ENCODE data around the gene ARHGEF10L. TPM values are rescaled to one million over a fixed set of nuclear protein-coding genes. Genes with fewer than 3 reads are reported as not detected.
A peak's percentile ranks its signal among the peaks of the same experiment; 100 is the strongest.

The ARHGEF10L gene
- total and polyA plus RNA-seq, 3 experiments from 2014 or later: 0.24 to 0.26 TPM; not detected in 1

GRCh38 chr1:17729248-17729647, 189.8 kb downstream of the ARHGEF10L start:
- Histone ChIP-seq H3K4me1 (ENCODE audit: insufficient read depth, low read length) (no peaks in the 10 kb centered on the region), H3K27ac (ENCODE audit: low read depth, low read length) (no peak overlapping the region), H3K4me3 (ENCODE audit: low read length) (no peak overlapping the region), H3K9me3 (ENCODE audit: low read length) (no peaks in the 10 kb centered on the region), H3K27me3 (ENCODE audit: insufficient read depth, low read length, poor library complexity, severe bottlenecking) (no peaks in the 10 kb centered on the region), H3K36me3 (ENCODE audit: insufficient read depth, low read length) (no peaks in the 10 kb centered on the region)
- ChIA-PET POLR2A (no interaction called here), CTCF (no interaction called here)
- no peaks in the 10 kb centered on the region for H3K36me3 Mint-ChIP-seq
- no peaks in the 10 kb centered on the region for H3K9me3 Mint-ChIP-seq
- no peaks in the 10 kb centered on the region for H3K4me1 Mint-ChIP-seq
- H3K4me3 Mint-ChIP-seq: no peak overlapping the region
- peaks cover 0 to 11% of the 10 kb centered on the region in 2 donors for H3K27me3 Mint-ChIP-seq
- H3K27ac Mint-ChIP-seq: peak overlapping the region in 1 of 8 donors; percentile 83
- no peak for DNase-seq

DNA sequence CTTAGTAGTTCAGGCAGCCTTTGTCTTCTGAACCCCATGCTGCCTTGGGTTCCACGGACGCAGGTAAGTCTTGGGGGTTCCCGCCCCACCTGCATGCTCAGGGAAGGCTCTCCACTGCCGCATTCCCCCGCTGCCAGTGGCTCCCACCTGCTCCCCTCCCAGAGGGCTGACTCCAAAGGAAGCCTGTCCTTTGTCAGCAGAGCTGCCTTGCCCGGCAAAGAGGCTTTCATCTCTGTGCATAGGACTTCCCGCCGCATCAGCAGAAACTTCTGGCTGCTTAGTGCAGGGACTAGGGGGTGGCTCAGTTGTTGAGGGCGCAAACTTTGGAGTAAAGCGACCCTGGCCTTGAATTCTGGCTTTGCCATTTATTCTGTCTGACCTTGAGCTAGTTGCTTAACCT, 190.4 kb downstream of the ARHGEF10L start:
- no peak overlapping the region for H3K4me3 ChIP-seq (ENCODE audit: low read length)
- Mint-ChIP-seq H3K36me3 (no peaks in the 10 kb centered on the region), H3K9me3 (no peaks in the 10 kb centered on the region), H3K4me3 (no peak overlapping the region), H3K4me1 (no peaks in the 10 kb centered on the region), H3K27ac (no peak overlapping the region), H3K27me3 (peaks cover 0 to 11% of the 10 kb centered on the region in 2 donors)
- CTCF ChIA-PET: no interaction called here
- H3K27me3 ChIP-seq (ENCODE audit: insufficient read depth, low read length, poor library complexity, severe bottlenecking): no peaks in the 10 kb centered on the region
- DNase-seq: no peak
- POLR2A ChIA-PET: no interaction called here
- no peaks in the 10 kb centered on the region for H3K36me3 ChIP-seq (ENCODE audit: insufficient read depth, low read length)
- H3K27ac ChIP-seq (ENCODE audit: low read depth, low read length): no peak overlapping the region
- no peaks in the 10 kb centered on the region for H3K9me3 ChIP-seq (ENCODE audit: low read length)
- no peaks in the 10 kb centered on the region for H3K4me1 ChIP-seq (ENCODE audit: insufficient read depth, low read length)

- Mint-ChIP-seq H3K4me3 (no peak overlapping the region), H3K27ac (no peak overlapping the region), H3K36me3 (no peaks in the 10 kb centered on the region), H3K9me3 (peaks cover 0 to 3% (median 0%) of the 10 kb centered on the region in 5 donors), H3K4me1 (no peaks in the 10 kb centered on the region), H3K27me3 (peaks cover 1 to 8% of the 10 kb centered on the region in 2 donors)
- no peak for DNase-seq
- no peaks in the 10 kb centered on the region for H3K36me3 ChIP-seq (ENCODE audit: insufficient read depth, low read length)
- ChIA-PET CTCF (no interaction called here), POLR2A (no interaction called here)
- no peaks in the 10 kb centered on the region for H3K27me3 ChIP-seq (ENCODE audit: insufficient read depth, low read length, poor library complexity, severe bottlenecking)
- no peaks in the 10 kb centered on the region for H3K4me1 ChIP-seq (ENCODE audit: insufficient read depth, low read length)
- H3K4me3 ChIP-seq (ENCODE audit: low read length): no peak overlapping the region
- no peak overlapping the region for H3K27ac ChIP-seq (ENCODE audit: low read depth, low read length)
- no peaks in the 10 kb centered on the region for H3K9me3 ChIP-seq (ENCODE audit: low read length)
Measured at GRCh38 chr1:17731460-17731859, 192.0 kb downstream of the ARHGEF10L start.

- Histone ChIP-seq H3K27me3 (ENCODE audit: insufficient read depth, low read length, poor library complexity, severe bottlenecking) (no peaks in the 10 kb centered on the region), H3K27ac (ENCODE audit: low read depth, low read length) (no peak overlapping the region), H3K4me3 (ENCODE audit: low read length) (no peak overlapping the region), H3K36me3 (ENCODE audit: insufficient read depth, low read length) (no peaks in the 10 kb centered on the region), H3K9me3 (ENCODE audit: low read length) (no peaks in the 10 kb centered on the region), H3K4me1 (ENCODE audit: insufficient read depth, low read length) (no peaks in the 10 kb centered on the region)
- ChIA-PET CTCF (no interaction called here), POLR2A (no interaction called here)
- Mint-ChIP-seq H3K36me3 (no peaks in the 10 kb centered on the region), H3K27me3 (peaks cover 1 to 9% of the 10 kb centered on the region in 2 donors), H3K4me3 (no peak overlapping the region), H3K4me1 (no peaks in the 10 kb centered on the region), H3K9me3 (peaks cover 0 to 3% (median 0%) of the 10 kb centered on the region in 5 donors), H3K27ac (no peak overlapping the region)
- no peak for DNase-seq
Measured at GRCh38 chr1:17732475-17732874, 193.0 kb downstream of the ARHGEF10L start.

- Histone ChIP-seq H3K9me3 (ENCODE audit: low read length) (no peaks in the 10 kb centered on the region), H3K4me3 (ENCODE audit: low read length) (no peak overlapping the region), H3K4me1 (ENCODE audit: insufficient read depth, low read length) (no peaks in the 10 kb centered on the region), H3K27me3 (ENCODE audit: insufficient read depth, low read length, poor library complexity, severe bottlenecking) (no peaks in the 10 kb centered on the region), H3K27ac (ENCODE audit: low read depth, low read length) (no peak overlapping the region), H3K36me3 (ENCODE audit: insufficient read depth, low read length) (no peaks in the 10 kb centered on the region)
- Mint-ChIP-seq H3K4me3 (no peak overlapping the region), H3K27me3 (peaks cover 2 to 13% of the 10 kb centered on the region in 2 donors), H3K4me1 (no peaks in the 10 kb centered on the region), H3K36me3 (no peaks in the 10 kb centered on the region), H3K27ac (no peak overlapping the region), H3K9me3 (peaks cover 0 to 3% (median 0%) of the 10 kb centered on the region in 5 donors)
- ChIA-PET CTCF (no interaction called here), POLR2A (no interaction called here)
- DNase-seq: no peak
Measured at GRCh38 chr1:17733661-17734060, 194.2 kb downstream of the ARHGEF10L start.

DNA sequence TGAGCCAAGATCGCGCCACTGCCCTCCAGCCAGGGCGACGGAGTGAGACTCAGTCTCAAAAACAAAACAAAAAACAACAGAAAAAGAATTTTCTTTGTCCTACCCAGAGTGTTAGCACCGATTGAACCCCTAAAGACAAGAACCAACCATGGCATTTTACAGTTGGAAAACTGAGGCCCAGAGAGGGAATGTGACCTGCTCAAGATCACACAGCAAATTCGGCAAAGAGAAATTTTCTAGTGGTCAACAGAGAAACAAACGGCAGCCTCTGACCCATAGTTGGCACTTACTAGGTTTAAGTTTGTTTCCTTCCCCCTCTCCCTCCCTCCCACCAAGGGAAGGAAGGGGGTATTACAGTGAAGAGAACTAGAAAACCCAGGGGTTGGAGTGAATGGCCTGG, 195.1 kb downstream of the ARHGEF10L start:
- CTCF ChIA-PET: no interaction called here
- Histone ChIP-seq H3K4me3 (ENCODE audit: low read length) (no peak overlapping the region), H3K4me1 (ENCODE audit: insufficient read depth, low read length) (no peaks in the 10 kb centered on the region), H3K36me3 (ENCODE audit: insufficient read depth, low read length) (no peaks in the 10 kb centered on the region), H3K27me3 (ENCODE audit: insufficient read depth, low read length, poor library complexity, severe bottlenecking) (no peaks in the 10 kb centered on the region), H3K27ac (ENCODE audit: low read depth, low read length) (no peak overlapping the region), H3K9me3 (ENCODE audit: low read length) (no peaks in the 10 kb centered on the region)
- peaks cover 0 to 3% (median 0%) of the 10 kb centered on the region in 5 donors for H3K9me3 Mint-ChIP-seq
- peaks cover 3 to 9% of the 10 kb centered on the region in 2 donors for H3K27me3 Mint-ChIP-seq
- POLR2A ChIA-PET: no interaction called here
- no peak overlapping the region for H3K4me3 Mint-ChIP-seq
- H3K4me1 Mint-ChIP-seq: no peaks in the 10 kb centered on the region
- no peaks in the 10 kb centered on the region for H3K36me3 Mint-ChIP-seq
- DNase-seq: no peak
- no peak overlapping the region for H3K27ac Mint-ChIP-seq

DNA sequence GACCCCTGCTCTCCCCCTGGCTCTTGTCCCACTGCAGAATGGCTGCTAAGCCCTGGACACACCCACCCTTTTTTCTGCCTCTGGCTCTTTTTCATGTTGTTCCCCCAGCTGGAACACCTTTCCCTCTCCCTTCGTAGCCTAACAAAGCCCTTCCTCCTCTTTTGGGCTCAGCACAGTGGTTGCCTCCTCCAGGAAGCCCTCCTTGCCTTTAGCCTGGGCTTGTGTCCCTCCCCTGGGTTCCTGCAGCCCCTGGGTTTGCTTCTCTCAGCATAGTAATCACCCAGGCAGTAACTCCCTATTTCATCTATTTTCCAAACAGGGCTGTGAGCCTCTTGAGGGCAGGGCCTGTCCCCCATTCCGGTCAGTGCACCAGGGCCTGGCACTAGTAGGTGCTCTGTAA, 195.8 kb downstream of the ARHGEF10L start:
- Histone ChIP-seq H3K4me3 (ENCODE audit: low read length) (no peak overlapping the region), H3K9me3 (ENCODE audit: low read length) (no peaks in the 10 kb centered on the region), H3K36me3 (ENCODE audit: insufficient read depth, low read length) (no peaks in the 10 kb centered on the region), H3K27me3 (ENCODE audit: insufficient read depth, low read length, poor library complexity, severe bottlenecking) (no peaks in the 10 kb centered on the region), H3K4me1 (ENCODE audit: insufficient read depth, low read length) (no peaks in the 10 kb centered on the region), H3K27ac (ENCODE audit: low read depth, low read length) (no peak overlapping the region)
- Mint-ChIP-seq H3K4me1 (no peaks in the 10 kb centered on the region), H3K27me3 (peaks cover 4 to 8% of the 10 kb centered on the region in 2 donors), H3K9me3 (peaks cover 0 to 3% (median 0%) of the 10 kb centered on the region in 5 donors), H3K36me3 (no peaks in the 10 kb centered on the region), H3K27ac (peak overlapping the region in 1 of 8 donors; percentile 26), H3K4me3 (no peak overlapping the region)
- no peak for DNase-seq
- POLR2A ChIA-PET: no interaction called here
- CTCF ChIA-PET: no interaction called here

DNA sequence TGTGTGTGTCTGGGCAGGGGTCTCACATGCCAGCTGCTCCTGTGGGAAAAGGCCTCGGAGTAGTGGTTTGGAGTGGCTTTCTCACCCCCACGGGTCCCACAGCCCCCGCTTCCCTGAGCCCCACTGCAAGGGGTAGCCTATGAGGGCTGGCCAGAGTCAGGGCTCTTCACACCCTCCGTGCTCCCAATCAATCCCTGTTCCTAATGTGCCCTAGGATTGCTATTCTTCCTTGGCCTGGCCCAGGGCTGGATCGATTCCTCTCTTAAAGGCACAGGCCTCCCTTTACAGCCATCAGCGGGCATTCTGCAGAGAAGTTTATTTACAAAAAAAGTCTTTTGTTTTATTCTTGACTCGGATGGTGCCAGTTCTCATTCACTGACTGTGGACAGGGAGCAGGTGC, 196.3 kb downstream of the ARHGEF10L start:
- Mint-ChIP-seq H3K4me1 (no peaks in the 10 kb centered on the region), H3K27me3 (peaks cover 6% of the 10 kb centered on the region in 2 donors), H3K9me3 (peaks cover 0 to 3% (median 0%) of the 10 kb centered on the region in 5 donors), H3K27ac (peak overlapping the region in 1 of 8 donors; percentile 26), H3K36me3 (no peaks in the 10 kb centered on the region), H3K4me3 (no peak overlapping the region)
- Histone ChIP-seq H3K9me3 (ENCODE audit: low read length) (no peaks in the 10 kb centered on the region), H3K4me1 (ENCODE audit: insufficient read depth, low read length) (no peaks in the 10 kb centered on the region), H3K36me3 (ENCODE audit: insufficient read depth, low read length) (no peaks in the 10 kb centered on the region), H3K4me3 (ENCODE audit: low read length) (no peak overlapping the region), H3K27ac (ENCODE audit: low read depth, low read length) (no peak overlapping the region), H3K27me3 (ENCODE audit: insufficient read depth, low read length, poor library complexity, severe bottlenecking) (no peaks in the 10 kb centered on the region)
- DNase-seq: no peak
- ChIA-PET POLR2A (no interaction called here), CTCF (no interaction called here)

GRCh38 chr1:17736625-17737024, 197.1 kb downstream of the ARHGEF10L start:
- Histone ChIP-seq H3K36me3 (ENCODE audit: insufficient read depth, low read length) (no peaks in the 10 kb centered on the region), H3K4me1 (ENCODE audit: insufficient read depth, low read length) (no peaks in the 10 kb centered on the region), H3K9me3 (ENCODE audit: low read length) (no peaks in the 10 kb centered on the region), H3K27ac (ENCODE audit: low read depth, low read length) (no peak overlapping the region), H3K4me3 (ENCODE audit: low read length) (no peak overlapping the region), H3K27me3 (ENCODE audit: insufficient read depth, low read length, poor library complexity, severe bottlenecking) (no peaks in the 10 kb centered on the region)
- DNase-seq: no peak
- no peak overlapping the region for H3K27ac Mint-ChIP-seq
- POLR2A ChIA-PET: no interaction called here
- no peaks in the 10 kb centered on the region for H3K4me1 Mint-ChIP-seq
- H3K36me3 Mint-ChIP-seq: no peaks in the 10 kb centered on the region
- peaks cover 0 to 3% (median 0%) of the 10 kb centered on the region in 5 donors for H3K9me3 Mint-ChIP-seq
- CTCF ChIA-PET: no interaction called here
- H3K4me3 Mint-ChIP-seq: no peak overlapping the region
- H3K27me3 Mint-ChIP-seq: peaks cover 6 to 7% of the 10 kb centered on the region in 2 donors
